ENCODE measurements around the gene NUDT8.

DNA sequence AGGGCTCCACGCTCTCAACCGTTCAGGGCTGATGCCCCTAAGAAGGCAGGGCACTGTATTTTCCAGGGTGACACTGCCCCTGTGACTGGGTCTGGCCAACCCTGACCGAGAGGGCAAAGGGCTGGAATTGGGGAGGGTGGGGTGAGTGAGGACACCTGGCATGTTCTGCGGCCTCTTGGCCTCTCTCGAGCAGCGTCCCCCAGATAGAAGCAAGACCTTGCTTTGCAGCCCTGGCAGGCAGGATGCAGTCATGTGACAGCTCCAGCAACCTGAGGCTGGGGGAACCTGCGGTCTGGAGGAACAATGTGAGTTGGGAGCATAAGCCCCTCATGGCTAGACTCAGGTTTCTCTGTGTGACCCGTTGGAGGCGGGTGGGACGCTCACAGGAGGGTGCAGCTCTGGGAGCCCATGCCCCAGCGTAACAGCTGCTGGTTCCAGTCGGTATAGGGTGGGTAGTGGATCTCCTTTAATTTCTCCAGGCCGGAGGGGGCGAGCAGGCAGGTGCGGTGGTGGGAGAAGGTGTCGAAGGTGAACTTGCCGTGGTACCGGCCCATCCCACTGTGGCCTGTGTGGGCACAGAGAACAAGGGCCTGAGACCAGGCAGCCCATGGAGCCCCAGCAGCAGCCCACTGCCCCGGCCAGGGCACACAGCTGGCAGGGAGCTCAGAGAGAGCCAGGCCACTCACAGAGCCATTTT, 33.2 kb upstream of the NUDT8 start:
- TF ChIP-seq POLR2AphosphoS5 (IDR thresholded peaks at IDR 0.05; ENCODE audit: borderline replicate concordance, low read depth, low read length), result no peak
- TF ChIP-seq EZH2 (IDR thresholded peaks at IDR 0.05), result no peak
